HL-60 (cell line): ENCODE measurements around the gene NR2F2.

Source experiments
- DNase-seq, 2 experiments: peaks; one replicate each; pipeline ENCODE4 v3.0.0-alpha.2; 2010 to 2020; ENCODE audit warnings: low read depth in 1 of 2, low spot score in 1 of 2
- H3K27ac ChIP-seq: fragments of 250-450 bp; sonication (Bioruptor Pico); replicated peaks from 2 replicates; pipeline ENCODE4 v1.5.1; 2020; ENCODE audit warnings: mild to moderate bottlenecking, moderate library complexity
- H3K27me3 ChIP-seq: fragments of 250-450 bp; sonication (Bioruptor Pico); 2 replicates; pipeline ENCODE4 v1.5.1; 2021; ENCODE audit warnings: mild to moderate bottlenecking, moderate library complexity; ENCODE audit not compliant: insufficient read depth, poor library complexity, severe bottlenecking
- H3K4me3 ChIP-seq: replicated peaks from 2 replicates; pipeline ENCODE4 v1.5.1; 2011; ENCODE audit warnings: mild to moderate bottlenecking, control low read depth, low read length; ENCODE audit not compliant: insufficient read depth
- GABPA ChIP-seq: IDR thresholded peaks from 2 replicates; pipeline ENCODE4 v1.6.1; 2012; ENCODE audit warnings: low read depth
- POLR2AphosphoS5 ChIP-seq: IDR thresholded peaks from 2 replicates; pipeline ENCODE4 v1.6.1; 2012; ENCODE audit warnings: low read depth
- SPI1 ChIP-seq: IDR thresholded peaks from 2 replicates; pipeline ENCODE4 v1.6.1; 2012; ENCODE audit warnings: low read depth, mild to moderate bottlenecking, borderline replicate concordance
- TF ChIP-seq, protein P1 (sequence below): IDR thresholded peaks from one replicate; pipeline ENCODE4 v1.5.1; 2011; ENCODE audit warnings: low read length, control low read depth, inconsistent platforms; ENCODE audit not compliant: insufficient read depth
- TF ChIP-seq, protein P2 (sequence below): IDR thresholded peaks from 2 replicates; pipeline ENCODE4 v1.6.1; 2012; ENCODE audit warnings: low read depth; ENCODE audit not compliant: insufficient replicate concordance

Gene NR2F2

GRCh38 chr15:96365781-96366525, 35.5 kb downstream of the NR2F2 start:
- TF ChIP-seq, protein P1, sequence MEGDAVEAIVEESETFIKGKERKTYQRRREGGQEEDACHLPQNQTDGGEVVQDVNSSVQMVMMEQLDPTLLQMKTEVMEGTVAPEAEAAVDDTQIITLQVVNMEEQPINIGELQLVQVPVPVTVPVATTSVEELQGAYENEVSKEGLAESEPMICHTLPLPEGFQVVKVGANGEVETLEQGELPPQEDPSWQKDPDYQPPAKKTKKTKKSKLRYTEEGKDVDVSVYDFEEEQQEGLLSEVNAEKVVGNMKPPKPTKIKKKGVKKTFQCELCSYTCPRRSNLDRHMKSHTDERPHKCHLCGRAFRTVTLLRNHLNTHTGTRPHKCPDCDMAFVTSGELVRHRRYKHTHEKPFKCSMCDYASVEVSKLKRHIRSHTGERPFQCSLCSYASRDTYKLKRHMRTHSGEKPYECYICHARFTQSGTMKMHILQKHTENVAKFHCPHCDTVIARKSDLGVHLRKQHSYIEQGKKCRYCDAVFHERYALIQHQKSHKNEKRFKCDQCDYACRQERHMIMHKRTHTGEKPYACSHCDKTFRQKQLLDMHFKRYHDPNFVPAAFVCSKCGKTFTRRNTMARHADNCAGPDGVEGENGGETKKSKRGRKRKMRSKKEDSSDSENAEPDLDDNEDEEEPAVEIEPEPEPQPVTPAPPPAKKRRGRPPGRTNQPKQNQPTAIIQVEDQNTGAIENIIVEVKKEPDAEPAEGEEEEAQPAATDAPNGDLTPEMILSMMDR, result no peak
- TF ChIP-seq GABPA (no peak), POLR2AphosphoS5 (no peak), SPI1 (no peak)
- TF ChIP-seq, protein P2, sequence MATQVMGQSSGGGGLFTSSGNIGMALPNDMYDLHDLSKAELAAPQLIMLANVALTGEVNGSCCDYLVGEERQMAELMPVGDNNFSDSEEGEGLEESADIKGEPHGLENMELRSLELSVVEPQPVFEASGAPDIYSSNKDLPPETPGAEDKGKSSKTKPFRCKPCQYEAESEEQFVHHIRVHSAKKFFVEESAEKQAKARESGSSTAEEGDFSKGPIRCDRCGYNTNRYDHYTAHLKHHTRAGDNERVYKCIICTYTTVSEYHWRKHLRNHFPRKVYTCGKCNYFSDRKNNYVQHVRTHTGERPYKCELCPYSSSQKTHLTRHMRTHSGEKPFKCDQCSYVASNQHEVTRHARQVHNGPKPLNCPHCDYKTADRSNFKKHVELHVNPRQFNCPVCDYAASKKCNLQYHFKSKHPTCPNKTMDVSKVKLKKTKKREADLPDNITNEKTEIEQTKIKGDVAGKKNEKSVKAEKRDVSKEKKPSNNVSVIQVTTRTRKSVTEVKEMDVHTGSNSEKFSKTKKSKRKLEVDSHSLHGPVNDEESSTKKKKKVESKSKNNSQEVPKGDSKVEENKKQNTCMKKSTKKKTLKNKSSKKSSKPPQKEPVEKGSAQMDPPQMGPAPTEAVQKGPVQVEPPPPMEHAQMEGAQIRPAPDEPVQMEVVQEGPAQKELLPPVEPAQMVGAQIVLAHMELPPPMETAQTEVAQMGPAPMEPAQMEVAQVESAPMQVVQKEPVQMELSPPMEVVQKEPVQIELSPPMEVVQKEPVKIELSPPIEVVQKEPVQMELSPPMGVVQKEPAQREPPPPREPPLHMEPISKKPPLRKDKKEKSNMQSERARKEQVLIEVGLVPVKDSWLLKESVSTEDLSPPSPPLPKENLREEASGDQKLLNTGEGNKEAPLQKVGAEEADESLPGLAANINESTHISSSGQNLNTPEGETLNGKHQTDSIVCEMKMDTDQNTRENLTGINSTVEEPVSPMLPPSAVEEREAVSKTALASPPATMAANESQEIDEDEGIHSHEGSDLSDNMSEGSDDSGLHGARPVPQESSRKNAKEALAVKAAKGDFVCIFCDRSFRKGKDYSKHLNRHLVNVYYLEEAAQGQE, result no peak
- Histone ChIP-seq H3K27ac (no peak overlapping the region), H3K4me3 (no peak overlapping the region), H3K27me3 (no peaks in the 10 kb centered on the region)
- DNase-seq, result no peak

- no peak for DNase-seq
- H3K27me3 ChIP-seq, result no peaks in the 10 kb centered on the region
- TF ChIP-seq, protein P2, result no peak
- no peak for TF ChIP-seq POLR2AphosphoS5
- TF ChIP-seq, protein P1, result no peak
- TF ChIP-seq SPI1, result no peak
- TF ChIP-seq GABPA, result no peak
- no peak overlapping the region for H3K4me3 ChIP-seq
- no peak overlapping the region for H3K27ac ChIP-seq
Observed at GRCh38 chr15:96366526-96366877, 36.0 kb downstream of the NR2F2 start.

DNA sequence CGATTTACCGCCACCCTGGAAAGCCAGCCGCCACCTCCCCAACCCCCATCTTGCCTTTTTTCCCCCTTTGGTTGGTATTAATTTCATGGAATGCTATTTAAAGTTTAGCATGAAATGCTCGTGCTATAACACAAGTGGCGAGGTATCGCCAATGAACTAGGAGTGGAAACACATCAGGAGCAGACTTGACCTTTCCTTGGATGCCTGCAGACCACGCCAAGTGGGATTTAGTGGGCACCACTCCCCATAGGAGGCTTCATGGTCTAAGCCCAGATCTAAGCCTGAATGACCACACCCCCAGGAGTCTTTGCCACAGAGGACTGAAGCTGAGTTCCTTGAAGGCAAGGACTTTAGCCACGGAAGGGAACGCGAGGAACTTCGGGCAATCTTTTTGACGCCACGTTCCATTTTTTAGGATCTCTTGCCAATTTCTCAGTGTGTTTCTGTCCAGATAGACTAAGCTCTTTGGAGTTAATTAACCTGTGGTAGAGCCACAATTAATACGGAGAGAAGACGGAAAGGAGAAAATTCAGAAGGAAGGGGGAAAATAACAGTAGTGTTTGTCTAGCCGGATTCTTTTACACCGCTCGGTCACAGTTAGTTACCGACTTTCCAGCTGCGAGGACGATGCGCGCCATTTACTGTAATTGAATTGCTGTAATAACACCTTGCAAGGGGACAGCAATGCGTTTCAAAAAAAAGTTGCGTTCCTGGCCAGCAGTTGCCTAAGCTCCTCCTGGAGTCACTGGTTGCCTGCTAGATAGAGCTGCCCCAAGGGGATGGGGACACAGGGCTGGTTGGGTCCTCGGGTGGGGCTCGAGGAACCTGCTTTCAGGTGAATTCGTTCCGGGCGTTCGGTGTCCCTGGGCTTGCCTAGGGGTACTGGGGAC, 37.1 kb downstream of the NR2F2 start:
- Histone ChIP-seq H3K4me3 (no peak overlapping the region), H3K27me3 (no peaks in the 10 kb centered on the region), H3K27ac (no peak overlapping the region)
- DNase-seq, result no peak
- TF ChIP-seq SPI1 (no peak), POLR2AphosphoS5 (no peak), GABPA (no peak)
- TF ChIP-seq, protein P2, result no peak
- TF ChIP-seq, protein P1, result no peak
